MCF 10A (cell line): ENCODE results near the gene MRPS2. TPM values are rescaled to one million over a fixed set of nuclear protein-coding genes. Genes with fewer than 3 reads are reported as not detected.

Experiments used
- BruUV-seq: library from RNA; stranded (reverse); fragments of 400-500 nt; replicated peaks from 2 replicates; lab custom pipeline; 2021; lab: Mats Ljungman, UMichigan
- CTCF ChIA-PET: fragments of 300-600 bp; sonication (Branson Sonifier 250); formaldehyde crosslinking; extraction: SDS; loops from one replicate; lab custom pipeline; 2021; ENCODE audit warnings: antibody characterized with exemption, inconsistent platforms; lab: Yijun Ruan, JAX
- POLR2A ChIA-PET: fragments of 300-600, 350-650 bp; sonication (Branson Sonifier 250); formaldehyde crosslinking; extraction: SDS; loops from one replicate; lab custom pipeline; 2020; ENCODE audit warnings: antibody characterized with exemption, inconsistent platforms; lab: Yijun Ruan, JAX
- DNase-seq: peaks from one replicate; pipeline ENCODE4 v3.0.0-alpha.2; 2018; ENCODE audit not compliant: unreplicated experiment
- H3K27ac Mint-ChIP-seq: one replicate; pipeline ENCODE4 v1.8.0; 2022; ENCODE audit warnings: mild to moderate bottlenecking, low read depth, mixed read lengths; ENCODE audit not compliant: unreplicated experiment
- H3K27me3 Mint-ChIP-seq: one replicate; pipeline ENCODE4 v1.8.0; 2022; ENCODE audit warnings: mixed read lengths; ENCODE audit not compliant: insufficient read depth, unreplicated experiment
- H3K36me3 Mint-ChIP-seq: one replicate; pipeline ENCODE4 v1.8.0; 2022; ENCODE audit warnings: mild to moderate bottlenecking, moderate library complexity, mixed read lengths; ENCODE audit not compliant: insufficient read depth, unreplicated experiment
- H3K4me1 Mint-ChIP-seq: one replicate; pipeline ENCODE4 v1.8.0; 2022; ENCODE audit warnings: mixed read lengths; ENCODE audit not compliant: insufficient read depth, unreplicated experiment
- H3K4me3 Mint-ChIP-seq: one replicate; pipeline ENCODE4 v1.8.0; 2022; ENCODE audit warnings: mild to moderate bottlenecking, moderate library complexity, mixed read lengths; ENCODE audit not compliant: unreplicated experiment
- H3K9me3 Mint-ChIP-seq: one replicate; pipeline ENCODE4 v1.8.0; 2022; ENCODE audit warnings: mixed read lengths; ENCODE audit not compliant: unreplicated experiment
- intact Hi-C: fragments of 100-400 bp; cut with micrococcal nuclease; formaldehyde crosslinking; loops from 2 replicates; pipeline ENCODE4 v1.14.1; 2022
- total RNA-seq: library from RNA; stranded (reverse); gene quantifications from 2 replicates; pipeline ENCODE4 v1.2.3, GENCODE V29; 2022
- TF ChIP-seq, protein P1 (sequence below): fragments of 200-600 bp; IDR thresholded peaks from one replicate; pipeline ENCODE4 v1.8.0; 2022; ENCODE audit warnings: antibody characterized with exemption, mild to moderate bottlenecking; ENCODE audit not compliant: unreplicated experiment

The MRPS2 gene
- total RNA-seq, 1 experiment from 2014 or later: 45.8 TPM

DNA sequence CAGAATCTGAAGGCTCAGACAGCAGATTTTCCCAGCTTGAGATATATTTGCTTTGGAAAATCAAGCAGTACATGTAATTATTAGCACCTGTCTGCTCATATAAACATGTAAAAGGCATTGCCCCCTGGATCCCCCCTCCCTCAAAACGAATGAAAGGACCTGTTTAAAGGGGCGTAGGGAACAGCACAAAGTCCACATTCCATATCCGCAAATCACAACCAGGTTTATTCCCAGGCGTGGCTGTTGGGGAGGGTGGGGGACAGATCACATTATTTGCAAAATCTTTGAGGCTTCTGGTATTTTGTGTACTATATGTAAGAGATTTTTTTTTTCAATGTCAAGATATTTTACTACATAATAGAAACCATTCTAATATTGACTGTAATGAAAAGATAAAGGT lies 8.7 kb upstream of the MRPS2 start:
- no TSS peak for BruUV-seq
- POLR2A ChIA-PET: no interaction called here
- H3K4me1 Mint-ChIP-seq: no peaks in the 10 kb centered on the region
- H3K27ac Mint-ChIP-seq: no peak overlapping the region
- intact Hi-C loops: no loop called here
- no peaks in the 10 kb centered on the region for H3K27me3 Mint-ChIP-seq
- no peak overlapping the region for H3K4me3 Mint-ChIP-seq
- H3K9me3 Mint-ChIP-seq: no peaks in the 10 kb centered on the region
- TF ChIP-seq, protein P1, sequence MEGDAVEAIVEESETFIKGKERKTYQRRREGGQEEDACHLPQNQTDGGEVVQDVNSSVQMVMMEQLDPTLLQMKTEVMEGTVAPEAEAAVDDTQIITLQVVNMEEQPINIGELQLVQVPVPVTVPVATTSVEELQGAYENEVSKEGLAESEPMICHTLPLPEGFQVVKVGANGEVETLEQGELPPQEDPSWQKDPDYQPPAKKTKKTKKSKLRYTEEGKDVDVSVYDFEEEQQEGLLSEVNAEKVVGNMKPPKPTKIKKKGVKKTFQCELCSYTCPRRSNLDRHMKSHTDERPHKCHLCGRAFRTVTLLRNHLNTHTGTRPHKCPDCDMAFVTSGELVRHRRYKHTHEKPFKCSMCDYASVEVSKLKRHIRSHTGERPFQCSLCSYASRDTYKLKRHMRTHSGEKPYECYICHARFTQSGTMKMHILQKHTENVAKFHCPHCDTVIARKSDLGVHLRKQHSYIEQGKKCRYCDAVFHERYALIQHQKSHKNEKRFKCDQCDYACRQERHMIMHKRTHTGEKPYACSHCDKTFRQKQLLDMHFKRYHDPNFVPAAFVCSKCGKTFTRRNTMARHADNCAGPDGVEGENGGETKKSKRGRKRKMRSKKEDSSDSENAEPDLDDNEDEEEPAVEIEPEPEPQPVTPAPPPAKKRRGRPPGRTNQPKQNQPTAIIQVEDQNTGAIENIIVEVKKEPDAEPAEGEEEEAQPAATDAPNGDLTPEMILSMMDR: no peak
- peaks cover 16% of the 10 kb centered on the region for H3K36me3 Mint-ChIP-seq
- no peak for DNase-seq
- CTCF ChIA-PET: interaction anchor here (0.6 to 0.7 kb wide), 3 partner anchors 475 to 1042 kb away, joined by 3 to 4 read pairs (median 3); no protein-coding TSS in a partner anchor

DNA sequence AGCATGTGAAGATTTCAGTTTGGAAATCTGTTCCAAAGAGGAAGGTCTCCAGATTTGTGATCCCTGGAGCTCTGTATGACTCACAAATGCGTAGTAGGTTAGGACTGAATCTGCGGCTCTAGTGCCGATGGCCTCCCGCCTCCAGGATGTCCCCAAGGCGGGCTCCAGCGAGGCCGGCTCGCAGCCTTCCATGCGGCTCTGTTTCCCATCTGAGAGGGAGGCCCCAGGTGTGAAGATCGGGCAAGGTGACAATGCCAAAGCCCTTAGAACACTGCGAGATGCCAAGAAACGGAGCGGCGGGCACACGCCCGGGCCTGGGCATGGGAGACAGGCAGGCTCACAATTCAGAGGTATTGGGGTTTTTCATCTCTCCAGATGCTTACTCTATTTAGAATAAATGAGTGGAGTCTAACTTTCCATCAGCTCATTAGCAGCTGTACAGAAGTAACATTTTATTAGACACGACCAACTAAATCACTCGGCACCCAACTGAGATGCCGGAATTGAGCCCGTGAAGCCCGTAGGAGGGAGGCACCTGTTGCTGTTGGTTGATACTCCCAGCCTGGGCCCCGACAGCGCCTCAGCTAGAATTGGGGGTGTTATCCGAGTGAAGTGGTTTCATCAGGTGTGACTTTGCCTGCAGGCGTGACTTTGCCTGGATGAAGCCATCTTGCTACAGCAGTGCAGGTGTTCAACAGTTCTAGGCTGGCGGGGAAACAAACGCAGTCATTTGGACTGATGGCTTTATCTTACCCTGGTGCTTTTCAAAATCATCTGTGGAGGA lies 7.4 kb upstream of the MRPS2 start:
- H3K27me3 Mint-ChIP-seq: no peaks in the 10 kb centered on the region
- DNase-seq: no peak
- H3K4me3 Mint-ChIP-seq: no peak overlapping the region
- CTCF ChIA-PET: interaction anchor here (1.4 kb wide), 1 partner anchor 11 kb away, joined by 4 read pairs; no protein-coding TSS in a partner anchor
- no peaks in the 10 kb centered on the region for H3K4me1 Mint-ChIP-seq
- H3K27ac Mint-ChIP-seq: no peak overlapping the region
- peaks cover 4% of the 10 kb centered on the region for H3K36me3 Mint-ChIP-seq
- no TSS peak for BruUV-seq
- H3K9me3 Mint-ChIP-seq: no peaks in the 10 kb centered on the region
- POLR2A ChIA-PET: interaction anchor here (1.1 kb wide), 1 partner anchor 13 kb away, joined by 3 read pairs; no protein-coding TSS in a partner anchor
- intact Hi-C loops: no loop called here
- TF ChIP-seq, protein P1: no peak

DNA sequence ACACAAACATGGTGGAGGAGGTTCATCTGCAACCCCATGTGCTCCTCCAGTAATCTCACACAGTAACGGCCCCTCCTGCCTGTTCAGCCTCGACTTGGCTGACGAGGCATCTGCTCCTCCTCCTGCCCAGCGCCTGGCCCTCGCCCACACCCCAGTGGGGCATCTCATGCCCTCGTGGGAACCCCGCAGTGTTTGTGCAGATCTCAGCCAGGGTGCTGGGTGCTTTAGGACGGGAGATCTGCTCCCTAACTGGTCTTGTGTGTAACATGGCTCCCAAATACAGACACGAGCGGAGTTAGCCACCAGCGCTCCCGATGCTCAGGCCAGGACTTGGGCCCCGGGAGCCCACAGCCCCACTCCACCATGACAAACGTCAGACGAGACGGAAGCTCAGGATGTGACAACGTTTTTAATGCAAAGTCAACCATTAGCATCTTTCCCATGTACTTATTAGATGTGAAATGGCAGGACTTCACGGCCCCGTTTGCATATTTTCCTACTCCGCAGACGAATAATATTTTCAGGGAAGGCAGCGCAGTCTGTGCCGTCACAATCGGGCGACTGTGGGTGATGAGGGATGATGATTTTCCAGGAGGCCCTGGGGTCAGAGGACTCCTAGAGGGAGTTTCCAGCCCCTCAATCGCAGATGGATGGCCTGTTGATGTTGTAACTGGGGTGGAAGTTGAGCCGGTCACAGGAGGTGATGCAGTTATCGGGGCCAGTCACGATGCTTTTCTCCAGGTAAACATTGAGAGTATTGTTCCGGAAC lies 5.5 kb upstream of the MRPS2 start:
- H3K27me3 Mint-ChIP-seq: no peaks in the 10 kb centered on the region
- no peak for DNase-seq
- no peaks in the 10 kb centered on the region for H3K9me3 Mint-ChIP-seq
- H3K27ac Mint-ChIP-seq: no peak overlapping the region
- peaks cover 4% of the 10 kb centered on the region for H3K36me3 Mint-ChIP-seq
- CTCF ChIA-PET: interaction anchor here (0.8 kb wide), 1 partner anchor 367 kb away, joined by 5 read pairs; no protein-coding TSS in a partner anchor
- BruUV-seq: no TSS peak
- H3K4me1 Mint-ChIP-seq: no peaks in the 10 kb centered on the region
- H3K4me3 Mint-ChIP-seq: no peak overlapping the region
- POLR2A ChIA-PET: interaction anchor here (0.8 to 1.2 kb wide), 2 partner anchors 9 to 15 kb away, joined by 4 to 6 read pairs; no protein-coding TSS in a partner anchor
- TF ChIP-seq, protein P1: no peak
- intact Hi-C loops: no loop called here
